Liver (tissue), 9 donors: ENCODE results near the gene CLASP2. TPM values are rescaled to one million over a fixed set of nuclear protein-coding genes. Genes with fewer than 3 reads are reported as not detected.

Experiments
- DNase-seq: peaks from one replicate; pipeline ENCODE4 v3.0.0-alpha.2; 2017; ENCODE audit warnings: low spot score
- H3K27ac ChIP-seq, 2 donors: one replicate each; pipeline ENCODE4 v1.7.0; 2013; ENCODE audit warnings: inconsistent platforms in 2 of 2, low read length in 2 of 2, control low read depth in 1 of 2, low read depth in 1 of 2, mild to moderate bottlenecking in 1 of 2
- H3K27me3 ChIP-seq, 4 donors: one replicate each; pipeline versions ENCODE4 v1.6.1 to v1.7.0; 2013; ENCODE audit warnings: low read length in 3 of 4, inconsistent platforms in 1 of 4, mild to moderate bottlenecking in 1 of 4, moderate library complexity in 1 of 4; ENCODE audit not compliant: control insufficient read depth in 4 of 4, insufficient read depth in 4 of 4
- H3K36me3 ChIP-seq, 4 donors: one replicate each; pipeline versions ENCODE4 v1.6.1 to v1.7.0; 2013; ENCODE audit warnings: low read length in 3 of 4, mild to moderate bottlenecking in 3 of 4, low read depth in 1 of 4, moderate library complexity in 1 of 4; ENCODE audit not compliant: control insufficient read depth in 4 of 4, insufficient read depth in 3 of 4
- H3K4me1 ChIP-seq, 4 donors: one replicate each; pipeline versions ENCODE4 v1.6.1 to v1.7.0; 2013; ENCODE audit warnings: low read length in 3 of 4, mild to moderate bottlenecking in 3 of 4, moderate library complexity in 1 of 4; ENCODE audit not compliant: control insufficient read depth in 4 of 4, insufficient read depth in 4 of 4
- H3K4me3 ChIP-seq, 3 donors: one replicate each; pipeline versions ENCODE4 v1.6.1 to v1.7.0; 2013; ENCODE audit warnings: low read length in 3 of 3, control low read depth in 1 of 3, low read depth in 1 of 3, mild to moderate bottlenecking in 1 of 3
- H3K9ac ChIP-seq, 2 donors: one replicate each; pipeline ENCODE4 v1.7.0; 2013; ENCODE audit warnings: low read length in 2 of 2, mild to moderate bottlenecking in 2 of 2, moderate library complexity in 2 of 2, control low read depth in 1 of 2, low read depth in 1 of 2
- H3K9me3 ChIP-seq, 4 donors: one replicate each; pipeline versions ENCODE4 v1.6.1 to v1.7.0; 2013; ENCODE audit warnings: low read length in 3 of 4; ENCODE audit not compliant: control insufficient read depth in 4 of 4
- ATF3 ChIP-seq: IDR thresholded peaks from 2 replicates; pipeline ENCODE4 v1.6.1; 2016; ENCODE audit warnings: antibody characterized with exemption
- CTCF ChIP-seq: fragments of 150-350 bp; IDR thresholded peaks from 2 replicates; pipeline ENCODE4 v1.5.1; 2017; ENCODE audit warnings: improper control_type of control experiment, low read depth, low read length; ENCODE audit not compliant: missing input control
- EGR1 ChIP-seq, 2 donors: IDR thresholded peaks; 2 replicates each; pipeline ENCODE4 v1.6.1; 2016 to 2018; ENCODE audit warnings: antibody characterized with exemption in 2 of 2, low read depth in 2 of 2
- FOXA1 ChIP-seq: IDR thresholded peaks from 2 replicates; pipeline ENCODE4 v1.6.1; 2016; ENCODE audit warnings: antibody characterized with exemption
- FOXA2 ChIP-seq: IDR thresholded peaks from 2 replicates; pipeline ENCODE4 v1.6.1; 2016; ENCODE audit warnings: antibody characterized with exemption
- GABPA ChIP-seq, 2 donors: IDR thresholded peaks in 1 of 2; conservative IDR thresholded peaks in 1 of 2; 2 replicates each; pipeline ENCODE4 v1.6.1; 2016; ENCODE audit warnings: antibody characterized with exemption in 2 of 2, mild to moderate bottlenecking in 1 of 2, moderate library complexity in 1 of 2
- HNF4A ChIP-seq, 2 donors: conservative IDR thresholded peaks; 2 replicates each; pipeline ENCODE4 v1.6.1; 2016; ENCODE audit warnings: antibody characterized with exemption in 2 of 2, mild to moderate bottlenecking in 2 of 2
- JUND ChIP-seq, 2 donors: IDR thresholded peaks; 2 replicates each; pipeline ENCODE4 v1.6.1; 2016; ENCODE audit warnings: antibody characterized with exemption in 2 of 2
- MAX ChIP-seq: IDR thresholded peaks from 2 replicates; pipeline ENCODE4 v1.6.1; 2016; ENCODE audit warnings: antibody characterized with exemption
- NR2F2 ChIP-seq: IDR thresholded peaks from 2 replicates; pipeline ENCODE4 v1.6.1; 2016; ENCODE audit warnings: antibody characterized with exemption
- RAD21 ChIP-seq, 2 donors: IDR thresholded peaks; 2 replicates each; pipeline ENCODE4 v1.6.1; 2016; ENCODE audit warnings: antibody characterized with exemption in 2 of 2, mild to moderate bottlenecking in 2 of 2
- REST ChIP-seq: IDR thresholded peaks from 2 replicates; pipeline ENCODE4 v1.6.1; 2016; ENCODE audit warnings: antibody characterized with exemption, mild to moderate bottlenecking
- SP1 ChIP-seq: IDR thresholded peaks from 2 replicates; pipeline ENCODE4 v1.6.1; 2018; ENCODE audit warnings: antibody characterized with exemption, mild to moderate bottlenecking
- TAF1 ChIP-seq: conservative IDR thresholded peaks from 2 replicates; pipeline ENCODE4 v1.6.1; 2016; ENCODE audit warnings: antibody characterized with exemption, mild to moderate bottlenecking
- YY1 ChIP-seq: IDR thresholded peaks from 2 replicates; pipeline ENCODE4 v1.6.1; 2016; ENCODE audit warnings: antibody characterized with exemption, mild to moderate bottlenecking
- WGBS: extraction: QIAGEN DNeasy Blood & Tissue Kit; methylation state at CpG from one replicate; pipeline ENCODE4 v1.1.7; 2013; 5-methylcytosine and 5-hydroxymethylcytosine counted together
- polyA plus RNA-seq, 2 donors: library from polyadenylated mRNA; stranded (reverse) in 1 of 2; unstranded in 1 of 2; fragments of 200-250 nt in 1 of 2; fragments of >200 nt in 1 of 2; fragmentation: Nextera tagmentation in 1 of 2; extraction: Ambion mirVana in 1 of 2; gene quantifications; one replicate each; pipeline versions ENCODE4 v1.2.1 to v1.2.3, GENCODE V29; 2013 to 2015
- total RNA-seq, 2 donors: library from RNA; depleted of rRNA; stranded (reverse); fragments of >200 nt; gene quantifications; one replicate each; pipeline ENCODE4 v1.2.3, GENCODE V29; 2014
- donor health status: healthy.
- donor health status: healthy.
- donor health status: healthy.
- donor health status: healthy.
- donor health status: healthy.

CLASP2 gene
- total and polyA plus RNA-seq, 4 donors: 3.7 to 27.6 (median 17.3) TPM

- no peak overlapping the region for H3K4me3 ChIP-seq
- no peak for DNase-seq
- H3K27me3 ChIP-seq: no peaks in the 10 kb centered on the region
- no peak overlapping the region for H3K9ac ChIP-seq
- WGBS: 97% methylated on average over 3 of the region's 3 CpGs
- H3K36me3 ChIP-seq: no peaks in the 10 kb centered on the region
- TF ChIP-seq CTCF (no peak), FOXA2 (no peak), YY1 (no peak), FOXA1 (no peak), ATF3 (no peak), SP1 (no peak), JUND (IDR thresholded peaks at IDR 0.05) (no peak), GABPA (IDR thresholded peaks at IDR 0.05 in 1 of 2, conservative IDR thresholded peaks at IDR 0.05 in 1 of 2) (no peak), HNF4A (conservative IDR thresholded peaks at IDR 0.05) (no peak)
- no peaks in the 10 kb centered on the region for H3K4me1 ChIP-seq
- H3K27ac ChIP-seq: no peak overlapping the region
- H3K9me3 ChIP-seq: peaks cover 0 to 4% (median 2%) of the 10 kb centered on the region in 4 donors
These were observed 14.3 kb upstream of the CLASP2 start for GRCh38 chr3:33732394-33732793.

GRCh38 chr3:33729993-33730392 lies 11.9 kb upstream of the CLASP2 start:
- Histone ChIP-seq H3K36me3 (no peaks in the 10 kb centered on the region), H3K9ac (no peak overlapping the region), H3K4me1 (no peaks in the 10 kb centered on the region), H3K27ac (no peak overlapping the region), H3K4me3 (no peak overlapping the region), H3K9me3 (peaks cover 0 to 4% (median 2%) of the 10 kb centered on the region in 4 donors), H3K27me3 (no peaks in the 10 kb centered on the region)
- no peak for DNase-seq
- 85% methylated on average over 3 of the region's 3 CpGs for WGBS
- no peak for TF ChIP-seq ATF3
- TF ChIP-seq HNF4A (conservative IDR thresholded peaks at IDR 0.05): no peak
- TF ChIP-seq YY1: no peak
- TF ChIP-seq CTCF: no peak
- TF ChIP-seq RAD21 (IDR thresholded peaks at IDR 0.05): no peak

GRCh38 chr3:33724256-33724655 lies 6.2 kb upstream of the CLASP2 start:
- no peaks in the 10 kb centered on the region for H3K4me1 ChIP-seq
- no peak overlapping the region for H3K27ac ChIP-seq
- WGBS: 99% methylated on average over 2 of the region's 2 CpGs
- H3K9ac ChIP-seq: no peak overlapping the region
- no peak for DNase-seq
- no peaks in the 10 kb centered on the region for H3K9me3 ChIP-seq
- no peaks in the 10 kb centered on the region for H3K36me3 ChIP-seq
- TF ChIP-seq REST (no peak), SP1 (no peak), EGR1 (IDR thresholded peaks at IDR 0.05; ENCODE audit: low read depth in 2 of 2) (no peak), CTCF (no peak), MAX (no peak), FOXA1 (no peak), RAD21 (IDR thresholded peaks at IDR 0.05) (no peak), JUND (IDR thresholded peaks at IDR 0.05) (no peak), TAF1 (no peak), GABPA (IDR thresholded peaks at IDR 0.05 in 1 of 2, conservative IDR thresholded peaks at IDR 0.05 in 1 of 2) (no peak), ATF3 (no peak), HNF4A (conservative IDR thresholded peaks at IDR 0.05) (no peak), NR2F2 (no peak), YY1 (no peak), FOXA2 (no peak)
- H3K27me3 ChIP-seq: no peaks in the 10 kb centered on the region
- no peak overlapping the region for H3K4me3 ChIP-seq
